HepG2 (cell line): ENCODE results near the gene FAHD2A. TPM values are rescaled to one million over a fixed set of nuclear protein-coding genes. Genes with fewer than 3 reads are reported as not detected.

ENCODE experiments used
- DNMT1 ChIP-seq: sonication (generic); formaldehyde crosslinking; IDR thresholded peaks from 2 replicates; pipeline ENCODE4 v1.5.1; 2020; ENCODE audit warnings: mild to moderate bottlenecking, missing genetic modification reagents
- FOXA1 ChIP-seq, 2 experiments: fragments of 450-650 bp in 1 of 2; sonication (generic) in 1 of 2; formaldehyde crosslinking in 1 of 2; IDR thresholded peaks; 2 replicates each; pipeline versions ENCODE4 v1.4.0 to v1.6.1; 2016 to 2020; ENCODE audit warnings: missing genetic modification reagents in 1 of 2
- FOXA3 ChIP-seq: IDR thresholded peaks from 2 replicates; pipeline ENCODE4 v1.6.1; 2016; ENCODE audit warnings: missing genetic modification reagents, missing compliant biosample characterization
- FOXJ3 ChIP-seq: sonication (generic); formaldehyde crosslinking; IDR thresholded peaks from 2 replicates; pipeline ENCODE4 v1.4.0; 2020; ENCODE audit warnings: missing genetic modification reagents, mild to moderate bottlenecking, borderline replicate concordance
- GZF1 ChIP-seq: sonication (generic); formaldehyde crosslinking; IDR thresholded peaks from 2 replicates; pipeline ENCODE4 v1.5.1; 2020; ENCODE audit warnings: mild to moderate bottlenecking, missing genetic modification reagents
- IKZF4 ChIP-seq: sonication (generic); formaldehyde crosslinking; IDR thresholded peaks from 2 replicates; pipeline ENCODE4 v1.5.1; 2020; ENCODE audit warnings: borderline replicate concordance, mild to moderate bottlenecking, low read depth, missing genetic modification reagents; ENCODE audit errors: not compliant biosample characterization
- JUN ChIP-seq: sonication (generic); formaldehyde crosslinking; IDR thresholded peaks from 2 replicates; pipeline ENCODE4 v1.4.0; 2020; ENCODE audit warnings: mild to moderate bottlenecking, missing genetic modification reagents
- MEF2D ChIP-seq: sonication (generic); formaldehyde crosslinking; IDR thresholded peaks from 2 replicates; pipeline ENCODE4 v1.5.1; 2020; ENCODE audit warnings: mild to moderate bottlenecking, missing genetic modification reagents
- NCOR1 ChIP-seq: fragments of 200-600 bp; sonication (generic); IDR thresholded peaks from 2 replicates; pipeline ENCODE4 v1.7.0; 2017; ENCODE audit warnings: antibody characterized with exemption, low read length, borderline replicate concordance
- PHF21A ChIP-seq: sonication (generic); formaldehyde crosslinking; IDR thresholded peaks from 2 replicates; pipeline ENCODE4 v1.5.0; 2020; ENCODE audit warnings: mild to moderate bottlenecking, missing genetic modification reagents
- RAD21 ChIP-seq: fragments of 450-650 bp; formaldehyde crosslinking; IDR thresholded peaks from 2 replicates; pipeline ENCODE4 v1.5.0; 2020; ENCODE audit warnings: mild to moderate bottlenecking
- THYN1 ChIP-seq: sonication (generic); formaldehyde crosslinking; IDR thresholded peaks from 2 replicates; pipeline ENCODE4 v1.8.1; 2023; ENCODE audit warnings: low read depth, mild to moderate bottlenecking, moderate library complexity, missing genetic modification reagents, borderline replicate concordance
- ZFP90 ChIP-seq: sonication (generic); formaldehyde crosslinking; IDR thresholded peaks from 2 replicates; pipeline ENCODE4 v1.8.0; 2022; ENCODE audit warnings: missing genetic modification reagents, mild to moderate bottlenecking, inconsistent platforms, borderline replicate concordance
- ZFYVE20 ChIP-seq: sonication (generic); formaldehyde crosslinking; IDR thresholded peaks from 2 replicates; pipeline ENCODE4 v1.8.0; 2023; ENCODE audit warnings: low read depth, mild to moderate bottlenecking, moderate library complexity, missing genetic modification reagents, borderline replicate concordance
- ZNF101 ChIP-seq: sonication (generic); formaldehyde crosslinking; IDR thresholded peaks from 2 replicates; pipeline ENCODE4 v1.4.0; 2020; ENCODE audit warnings: mild to moderate bottlenecking, low read depth, missing genetic modification reagents, borderline replicate concordance
- ZNF20 ChIP-seq: sonication (generic); formaldehyde crosslinking; IDR thresholded peaks from 2 replicates; pipeline ENCODE4 v1.4.0; 2020; ENCODE audit warnings: mild to moderate bottlenecking, moderate library complexity, missing genetic modification reagents
- ZNF407 ChIP-seq: sonication (generic); formaldehyde crosslinking; IDR thresholded peaks from one replicate; pipeline ENCODE4 v1.5.1; 2020; ENCODE audit warnings: mild to moderate bottlenecking, missing genetic modification reagents; ENCODE audit errors: not compliant biosample characterization
- ZNF598 ChIP-seq: sonication (generic); formaldehyde crosslinking; IDR thresholded peaks from 2 replicates; pipeline ENCODE4 v1.5.1; 2020; ENCODE audit warnings: mild to moderate bottlenecking, missing genetic modification reagents, borderline replicate concordance
- ZNF816 ChIP-seq: sonication (generic); formaldehyde crosslinking; IDR thresholded peaks from 2 replicates; pipeline ENCODE4 v1.8.0; 2022; ENCODE audit warnings: missing genetic modification reagents, mild to moderate bottlenecking, borderline replicate concordance
- ZNF841 ChIP-seq: sonication (generic); formaldehyde crosslinking; IDR thresholded peaks from 2 replicates; pipeline ENCODE4 v1.8.1; 2023; ENCODE audit warnings: missing genetic modification reagents, borderline replicate concordance
- ZSCAN21 ChIP-seq: sonication (generic); formaldehyde crosslinking; IDR thresholded peaks from 2 replicates; pipeline ENCODE4 v1.8.0; 2022; ENCODE audit warnings: mild to moderate bottlenecking, missing genetic modification reagents, moderate library complexity, borderline replicate concordance
- polyA plus RNA-seq, 8 experiments: library from polyadenylated mRNA; depleted of rRNA in 3 of 8; stranded (reverse) in 7 of 8; unstranded in 1 of 8; fragments of >200 nt; fragmentation: Illumina TruSeq in 4 of 8; extraction: Trizol in 4 of 8; gene quantifications; 2 replicates each; pipeline versions ENCODE4 v1.2.1 to v1.2.3, GENCODE V29; 2011 to 2016; ENCODE audit warnings: low read depth in 4 of 8, missing spikeins in 1 of 8, mixed read lengths in 1 of 8; ENCODE audit not compliant: insufficient read depth in 1 of 8
- total RNA-seq, 5 experiments: library from RNA; depleted of rRNA; stranded (reverse); fragments of >200 nt; fragmentation: Illumina TruSeq; extraction: Trizol; gene quantifications; 2 replicates each; pipeline ENCODE4 v1.2.3, GENCODE V29; 2016; ENCODE audit warnings: low read depth in 1 of 5

Gene FAHD2A
- total and polyA plus RNA-seq, 2 of the 13 experiments (the other 11 are each of a cell fraction or from before 2014, with no cell fraction given): 34.0 to 44.2 TPM

- TF ChIP-seq ZNF816 (no peak), ZNF20 (CRISPR knock-in tag) (no peak), ZSCAN21 (no peak), PHF21A (CRISPR knock-in tag) (peak; percentile 86), ZNF598 (CRISPR knock-in tag) (no peak), FOXJ3 (CRISPR knock-in tag) (no peak), FOXA3 (CRISPR knock-in tag) (peak; percentile 71), DNMT1 (CRISPR knock-in tag) (peak; percentile 29; the same call in 1 of the 2 replicates), ZFP90 (CRISPR knock-in tag) (no peak), THYN1 (CRISPR knock-in tag) (no peak), ZNF407 (CRISPR knock-in tag) (no peak), GZF1 (CRISPR knock-in tag) (peak; percentile 48; the same call in 1 of the 2 replicates), RAD21 (CRISPR knock-in tag) (no peak), IKZF4 (CRISPR knock-in tag) (no peak), ZNF101 (CRISPR knock-in tag) (no peak), FOXA1 (IDR thresholded peaks at IDR 0.05) (no peak), FOXA1 (CRISPR knock-in tag; IDR thresholded peaks at IDR 0.05) (no peak), JUN (CRISPR knock-in tag) (no peak; the same call in 1 of the 2 replicates), MEF2D (CRISPR knock-in tag) (0 out of 2 replicates have a peak, but pooled peaks have one; percentile 42), ZFYVE20 (CRISPR knock-in tag) (no peak), ZNF841 (CRISPR knock-in tag) (no peak), NCOR1 (peak; percentile 97)
Observed at GRCh38 chr2:95390272-95390880, 12.1 kb upstream of the FAHD2A start (continued).
